Nephron progenitor cell (in vitro differentiated cells): ENCODE measurements around the gene MYO1B.

Experiments used
- DNase-seq: peaks from one replicate; pipeline ENCODE4 v3.0.0; 2021
- H3K27ac Mint-ChIP-seq: 2 replicates; pipeline ENCODE4 v1.8.0; 2021; ENCODE audit warnings: mild to moderate bottlenecking, moderate library complexity, mixed read lengths
- H3K27me3 Mint-ChIP-seq: 2 replicates; pipeline ENCODE4 v1.8.0; 2021; ENCODE audit warnings: mild to moderate bottlenecking, low read depth, mixed read lengths; ENCODE audit not compliant: poor library complexity
- H3K36me3 Mint-ChIP-seq: 2 replicates; pipeline ENCODE4 v1.8.0; 2021; ENCODE audit warnings: low read depth, mixed read lengths
- H3K4me1 Mint-ChIP-seq: 2 replicates; pipeline ENCODE4 v1.8.0; 2021; ENCODE audit warnings: mixed read lengths
- H3K4me3 Mint-ChIP-seq: 2 replicates; pipeline ENCODE4 v1.8.0; 2021; ENCODE audit warnings: mild to moderate bottlenecking, moderate library complexity, mixed read lengths
- H3K9me3 Mint-ChIP-seq: 2 replicates; pipeline ENCODE4 v1.8.0; 2021; ENCODE audit warnings: mild to moderate bottlenecking, moderate library complexity, mixed read lengths
- TF ChIP-seq, protein P1 (sequence below): fragments of 200-600 bp; sonication (generic); IDR thresholded peaks from 2 replicates; pipeline ENCODE4 v1.5.0; 2021; ENCODE audit warnings: antibody characterized with exemption

MYO1B gene

DNA sequence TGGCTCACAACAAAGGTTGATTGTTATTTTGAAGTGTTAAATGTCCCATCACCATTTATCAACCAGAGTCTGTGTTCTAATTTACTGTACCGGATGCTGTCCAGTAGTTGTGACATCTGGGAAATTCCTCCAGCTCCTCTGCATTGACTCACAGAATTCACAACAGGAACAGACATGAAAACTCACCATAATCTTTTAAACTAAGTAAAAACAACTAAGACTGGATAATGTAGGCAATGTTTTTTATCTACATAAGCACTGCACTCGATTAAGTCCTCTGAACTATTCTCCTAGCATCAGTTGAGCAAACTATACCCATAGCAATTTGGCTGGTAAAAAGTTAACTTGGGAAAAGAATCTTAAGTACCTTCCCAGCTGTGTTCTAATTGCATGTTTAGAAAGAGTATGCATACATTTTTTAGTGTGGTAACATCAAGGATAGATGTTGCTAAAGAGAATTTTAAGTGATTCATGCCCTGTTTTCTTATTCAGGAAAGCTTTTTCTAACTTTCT is 42.9 kb upstream of the MYO1B start:
- Mint-ChIP-seq H3K9me3 (no peaks in the 10 kb centered on the region), H3K27me3 (peaks cover 6% of the 10 kb centered on the region), H3K36me3 (peaks cover 16% of the 10 kb centered on the region), H3K4me3 (no peak overlapping the region), H3K4me1 (no peaks in the 10 kb centered on the region), H3K27ac (no peak overlapping the region)
- no peak for DNase-seq
- TF ChIP-seq, protein P1, sequence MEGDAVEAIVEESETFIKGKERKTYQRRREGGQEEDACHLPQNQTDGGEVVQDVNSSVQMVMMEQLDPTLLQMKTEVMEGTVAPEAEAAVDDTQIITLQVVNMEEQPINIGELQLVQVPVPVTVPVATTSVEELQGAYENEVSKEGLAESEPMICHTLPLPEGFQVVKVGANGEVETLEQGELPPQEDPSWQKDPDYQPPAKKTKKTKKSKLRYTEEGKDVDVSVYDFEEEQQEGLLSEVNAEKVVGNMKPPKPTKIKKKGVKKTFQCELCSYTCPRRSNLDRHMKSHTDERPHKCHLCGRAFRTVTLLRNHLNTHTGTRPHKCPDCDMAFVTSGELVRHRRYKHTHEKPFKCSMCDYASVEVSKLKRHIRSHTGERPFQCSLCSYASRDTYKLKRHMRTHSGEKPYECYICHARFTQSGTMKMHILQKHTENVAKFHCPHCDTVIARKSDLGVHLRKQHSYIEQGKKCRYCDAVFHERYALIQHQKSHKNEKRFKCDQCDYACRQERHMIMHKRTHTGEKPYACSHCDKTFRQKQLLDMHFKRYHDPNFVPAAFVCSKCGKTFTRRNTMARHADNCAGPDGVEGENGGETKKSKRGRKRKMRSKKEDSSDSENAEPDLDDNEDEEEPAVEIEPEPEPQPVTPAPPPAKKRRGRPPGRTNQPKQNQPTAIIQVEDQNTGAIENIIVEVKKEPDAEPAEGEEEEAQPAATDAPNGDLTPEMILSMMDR: no peak

DNA sequence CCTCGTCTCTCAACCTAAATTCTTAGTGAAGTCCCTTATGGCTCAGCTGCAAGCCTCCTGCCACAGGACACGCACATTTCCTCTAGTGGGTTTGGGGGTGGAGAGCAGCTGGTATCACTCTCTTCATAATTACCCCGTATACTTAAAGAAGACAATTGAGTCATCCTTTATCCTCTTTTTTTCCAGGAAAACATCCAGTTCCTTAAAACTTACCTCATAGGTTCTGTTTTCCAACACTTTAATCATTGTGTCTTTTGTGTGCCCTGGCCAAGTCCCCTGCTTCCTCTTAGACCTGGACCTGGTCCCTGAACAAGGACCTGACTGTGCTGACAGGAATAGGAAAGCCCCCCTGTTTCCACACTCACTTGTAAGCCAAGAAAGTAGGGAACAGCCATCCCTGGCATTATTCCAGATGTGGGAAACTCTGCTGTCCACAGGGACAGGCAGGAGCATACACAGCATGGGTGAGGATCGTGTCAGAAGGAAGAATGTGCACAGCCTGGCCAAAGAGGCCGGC is 42.3 kb upstream of the MYO1B start:
- no peak for DNase-seq
- H3K27ac Mint-ChIP-seq: no peak overlapping the region
- TF ChIP-seq, protein P1: no peak
- no peak overlapping the region for H3K4me3 Mint-ChIP-seq
- H3K4me1 Mint-ChIP-seq: no peaks in the 10 kb centered on the region
- H3K36me3 Mint-ChIP-seq: peaks cover 16% of the 10 kb centered on the region
- H3K27me3 Mint-ChIP-seq: peaks cover 6% of the 10 kb centered on the region
- H3K9me3 Mint-ChIP-seq: no peaks in the 10 kb centered on the region

DNA sequence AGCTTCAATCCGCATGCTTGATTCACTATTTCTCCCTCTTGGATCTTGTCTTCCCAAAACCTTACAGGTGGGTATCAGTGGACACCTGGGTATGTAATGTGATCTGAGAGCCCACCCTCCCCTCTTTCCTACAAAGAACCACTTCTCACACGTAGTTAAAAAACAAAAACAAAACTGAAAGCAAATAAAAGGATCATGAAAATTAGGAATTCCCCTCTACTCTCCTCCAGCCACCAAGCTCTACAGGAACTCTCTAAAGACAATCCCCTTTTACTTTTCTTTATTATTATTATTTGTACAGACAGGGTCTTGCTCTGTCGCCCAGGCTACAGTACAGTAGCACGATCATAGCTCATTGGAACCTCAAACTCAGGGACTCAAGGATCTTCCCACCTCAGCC is 40.8 kb upstream of the MYO1B start:
- Mint-ChIP-seq H3K27ac (no peak overlapping the region), H3K27me3 (peaks cover 6% of the 10 kb centered on the region), H3K9me3 (no peaks in the 10 kb centered on the region), H3K4me1 (no peaks in the 10 kb centered on the region), H3K36me3 (peaks cover 11% of the 10 kb centered on the region), H3K4me3 (no peak overlapping the region)
- DNase-seq: no peak
- TF ChIP-seq, protein P1: no peak

DNA sequence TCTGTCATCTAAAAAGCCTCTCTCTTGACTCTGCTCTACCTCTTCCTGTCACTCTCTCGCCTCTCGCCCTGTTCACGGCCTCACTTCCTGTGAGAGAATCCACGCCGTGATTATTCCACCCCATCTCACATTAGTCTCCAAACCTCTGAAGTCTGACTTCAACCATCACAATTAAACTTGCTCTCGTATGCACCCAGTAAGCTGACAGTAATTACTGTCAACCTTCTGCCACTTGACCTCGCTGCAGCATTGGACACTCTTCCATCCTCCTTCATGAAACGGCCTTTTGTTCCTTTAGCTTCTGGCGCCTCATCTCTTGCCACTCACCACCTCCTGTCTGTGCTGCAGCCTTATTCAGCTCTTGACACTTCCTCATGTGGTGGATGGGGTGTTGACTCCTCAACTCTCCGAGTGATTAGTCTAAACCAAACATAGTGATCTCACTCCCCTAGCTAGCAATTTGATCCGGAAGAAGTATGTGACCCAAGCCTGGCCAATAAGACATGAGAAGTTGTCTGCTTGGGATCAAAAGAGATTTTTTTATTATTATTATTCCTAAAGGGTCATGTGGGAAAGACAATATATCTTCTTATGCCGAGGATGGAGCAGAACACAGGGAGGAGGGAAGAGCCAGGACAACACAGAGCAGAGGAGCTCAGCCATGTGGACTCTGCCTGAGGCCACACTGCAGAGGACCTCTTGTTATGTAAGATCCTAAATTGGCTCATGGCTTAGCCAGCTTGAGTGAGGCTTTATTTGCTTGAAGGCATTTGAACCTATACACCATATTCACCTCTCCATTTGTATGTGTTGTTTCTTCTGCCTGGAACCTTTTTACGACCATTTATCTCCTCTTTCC is 38.4 kb upstream of the MYO1B start:
- H3K4me1 Mint-ChIP-seq: no peaks in the 10 kb centered on the region
- no peak overlapping the region for H3K27ac Mint-ChIP-seq
- H3K36me3 Mint-ChIP-seq: peaks cover 10% of the 10 kb centered on the region
- no peak overlapping the region for H3K4me3 Mint-ChIP-seq
- H3K27me3 Mint-ChIP-seq: no peaks in the 10 kb centered on the region
- DNase-seq: no peak
- peaks cover 14% of the 10 kb centered on the region for H3K9me3 Mint-ChIP-seq
- TF ChIP-seq, protein P1: no peak

DNA sequence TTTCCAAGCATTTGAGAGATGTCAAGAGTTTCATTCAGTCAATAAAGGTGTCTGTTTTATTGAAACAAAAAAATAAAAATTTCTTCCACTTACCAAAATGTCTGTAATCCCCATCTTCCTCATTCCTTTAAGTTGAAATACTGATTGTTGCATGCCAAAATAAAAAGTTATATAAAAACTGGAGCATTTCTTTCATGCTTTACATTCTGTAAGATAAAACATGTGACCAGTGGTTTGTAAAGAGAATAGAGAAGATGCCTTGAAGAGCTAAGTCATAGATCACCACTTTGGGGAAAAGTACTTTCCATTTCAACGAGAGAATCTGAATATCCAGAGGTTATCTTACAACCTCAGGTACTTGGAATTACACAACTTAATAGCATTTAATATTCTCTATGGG is 35.9 kb upstream of the MYO1B start:
- Mint-ChIP-seq H3K36me3 (peaks cover 28% of the 10 kb centered on the region), H3K9me3 (peaks cover 32% of the 10 kb centered on the region), H3K4me3 (no peak overlapping the region), H3K27me3 (no peaks in the 10 kb centered on the region), H3K27ac (no peak overlapping the region), H3K4me1 (no peaks in the 10 kb centered on the region)
- no peak for DNase-seq
- TF ChIP-seq, protein P1: no peak
